Fibroblast of lung (primary cell): ENCODE data around the gene CSRNP3.

Experiments
- EZH2 ChIP-seq: IDR thresholded peaks from 2 replicates; pipeline ENCODE4 v1.5.1; 2012; ENCODE audit warnings: low read length, control low read depth, mild to moderate bottlenecking; ENCODE audit errors: missing control alignments
- TF ChIP-seq, protein P1 (sequence below), 2 donors: IDR thresholded peaks in 1 of 2; conservative IDR thresholded peaks in 1 of 2; 1 replicate in 1 of 2; 2 replicates in 1 of 2; pipeline ENCODE4 v1.5.1; 2011 to 2012; ENCODE audit warnings: low read length in 2 of 2, control low read depth in 1 of 2, inconsistent platforms in 1 of 2, low read depth in 1 of 2, mild to moderate bottlenecking in 1 of 2

GRCh38 chr2:165698444-165698884 is 229.0 kb downstream of the CSRNP3 start:
- no peak for TF ChIP-seq EZH2
- TF ChIP-seq, protein P1, sequence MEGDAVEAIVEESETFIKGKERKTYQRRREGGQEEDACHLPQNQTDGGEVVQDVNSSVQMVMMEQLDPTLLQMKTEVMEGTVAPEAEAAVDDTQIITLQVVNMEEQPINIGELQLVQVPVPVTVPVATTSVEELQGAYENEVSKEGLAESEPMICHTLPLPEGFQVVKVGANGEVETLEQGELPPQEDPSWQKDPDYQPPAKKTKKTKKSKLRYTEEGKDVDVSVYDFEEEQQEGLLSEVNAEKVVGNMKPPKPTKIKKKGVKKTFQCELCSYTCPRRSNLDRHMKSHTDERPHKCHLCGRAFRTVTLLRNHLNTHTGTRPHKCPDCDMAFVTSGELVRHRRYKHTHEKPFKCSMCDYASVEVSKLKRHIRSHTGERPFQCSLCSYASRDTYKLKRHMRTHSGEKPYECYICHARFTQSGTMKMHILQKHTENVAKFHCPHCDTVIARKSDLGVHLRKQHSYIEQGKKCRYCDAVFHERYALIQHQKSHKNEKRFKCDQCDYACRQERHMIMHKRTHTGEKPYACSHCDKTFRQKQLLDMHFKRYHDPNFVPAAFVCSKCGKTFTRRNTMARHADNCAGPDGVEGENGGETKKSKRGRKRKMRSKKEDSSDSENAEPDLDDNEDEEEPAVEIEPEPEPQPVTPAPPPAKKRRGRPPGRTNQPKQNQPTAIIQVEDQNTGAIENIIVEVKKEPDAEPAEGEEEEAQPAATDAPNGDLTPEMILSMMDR (conservative IDR thresholded peaks at IDR 0.05 in 1 of 2, IDR thresholded peaks at IDR 0.05 in 1 of 2; ENCODE audit: low read depth in 1 of 2, low read length in 2 of 2), result peak; percentile 58 to 79
